ENCODE measurements around the gene HDAC4. TPM values are rescaled to one million over a fixed set of nuclear protein-coding genes. Genes with fewer than 3 reads are reported as not detected.

Gene HDAC4
- total and polyA plus RNA-seq, 2 donors (not counting 1 experiment from before 2014, with no cell fraction given): 13.5 to 46.0 TPM

DNA sequence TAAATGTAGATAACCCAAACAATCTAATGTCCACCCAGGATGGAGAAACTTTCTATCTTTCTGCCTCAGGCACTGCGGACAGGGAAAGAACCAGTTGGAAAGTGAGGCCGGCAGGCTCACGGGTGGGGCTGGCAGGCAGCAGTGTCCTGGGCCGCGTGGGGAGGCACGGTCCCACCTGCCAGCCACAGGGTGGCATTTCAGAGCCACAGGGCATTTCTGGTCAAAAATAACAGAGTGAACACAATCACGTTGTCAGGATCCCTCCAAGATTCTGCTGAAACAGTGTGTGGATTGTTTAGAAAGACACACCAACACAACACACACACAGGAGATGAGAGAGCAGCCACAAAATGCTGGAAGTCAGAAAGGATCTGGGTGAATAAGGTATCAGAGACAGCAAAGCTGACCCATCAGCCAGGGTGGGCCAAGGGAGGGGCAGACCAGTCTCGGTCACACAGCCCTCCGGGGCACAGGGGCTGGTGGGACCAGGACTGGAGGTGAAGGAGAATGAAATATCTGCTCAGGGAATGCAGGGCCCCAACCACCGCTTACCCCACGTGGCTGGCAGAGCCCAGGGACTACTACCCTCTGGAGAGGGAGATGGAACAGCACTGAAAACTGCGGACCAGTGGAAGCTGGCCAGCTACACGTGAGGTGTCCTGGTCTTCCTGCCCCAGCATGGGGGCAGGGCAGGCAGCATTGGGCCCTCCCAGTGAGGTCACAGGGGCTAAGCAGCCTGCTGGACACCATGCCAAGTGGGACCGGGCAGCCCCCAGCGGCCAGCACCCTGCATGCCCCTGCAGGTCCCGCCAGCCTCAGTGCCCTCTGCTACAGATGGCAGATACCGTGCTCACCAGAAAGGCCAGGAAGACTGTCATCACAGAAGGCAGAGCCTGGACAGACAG lies 173.9 kb downstream of the HDAC4 start:
- no peak overlapping the region for H2AFZ ChIP-seq (ENCODE audit: insufficient read depth, low read depth, low read length, poor library complexity, severe bottlenecking)
- no peak overlapping the region for H3K4me2 ChIP-seq (replicated peaks; ENCODE audit: low read depth, low read length, poor library complexity, severe bottlenecking)
- peaks cover 16% of the 10 kb centered on the region for H4K20me1 ChIP-seq (ENCODE audit: control insufficient read depth, insufficient read depth, low read length, poor library complexity, severe bottlenecking)
- intact Hi-C loops (cut with micrococcal nuclease): no loop called here
- Mint-ChIP-seq H3K9me3 (ENCODE audit: insufficient read depth) (no peaks in the 10 kb centered on the region), H3K4me3 (no peak overlapping the region), H3K27me3 (no peaks in the 10 kb centered on the region), H3K4me1 (peaks cover 40% of the 10 kb centered on the region), H3K27ac (no peak overlapping the region)
- H3K4me1 ChIP-seq (ENCODE audit: control insufficient read depth in 2 of 2, insufficient read depth in 2 of 2, low read length in 2 of 2): peaks cover 30 to 41% of the 10 kb centered on the region in 2 donors
- H3K27me3 ChIP-seq (replicated peaks in 1 of 4; ENCODE audit: control extremely low read depth in 1 of 4, control insufficient read depth in 3 of 4, insufficient read depth in 4 of 4, low read length in 3 of 4): peaks cover 0 to 7% (median 3%) of the 10 kb centered on the region in 4 experiments
- no peak overlapping the region for H3K9ac ChIP-seq (ENCODE audit: low read length)
- ATAC-seq (ENCODE audit: low read depth): no peak
- H3K36me3 ChIP-seq (replicated peaks in 1 of 2; ENCODE audit: control extremely low read depth in 1 of 2, control insufficient read depth in 1 of 2, extremely low read depth in 1 of 2, insufficient read depth in 2 of 2, low read length in 1 of 2): no peaks in the 10 kb centered on the region
- TF ChIP-seq CTCF (IDR thresholded peaks at IDR 0.05): no peak
- TF ChIP-seq EZH2 (IDR thresholded peaks at IDR 0.05; ENCODE audit: borderline replicate concordance, insufficient read depth, low read depth, low read length, poor library complexity, severe bottlenecking): no peak
- DNase-seq: no peak
- 96% methylated on average over 17 of the region's 17 CpGs for WGBS (ENCODE audit: insufficient coverage)
- ChIA-PET POLR2A (no interaction called here), CTCF (interaction anchor here (1.0 kb wide), 1 partner anchor 40 kb away, joined by 3 read pairs; no protein-coding TSS in a partner anchor)
- no peak overlapping the region for H3K27ac ChIP-seq (ENCODE audit: low read length in 2 of 2)
- H3K9me3 ChIP-seq (ENCODE audit: control extremely low read depth in 1 of 3, control insufficient read depth in 2 of 3, insufficient read depth in 1 of 3, low read length in 2 of 3): no peaks in the 10 kb centered on the region
- H3K4me3 ChIP-seq (ENCODE audit: control extremely low read depth in 1 of 5, extremely low read depth in 1 of 5, insufficient read depth in 1 of 5, low read depth in 2 of 5, low read length in 4 of 5): no peak overlapping the region
- peaks cover 31% of the 10 kb centered on the region for H3K79me2 ChIP-seq (ENCODE audit: control insufficient read depth, insufficient read depth, low read length)
